Esophagus squamous epithelium (tissue), 5 donors: ENCODE results near the gene FTSJ3. TPM values are rescaled to one million over a fixed set of nuclear protein-coding genes. Genes with fewer than 3 reads are reported as not detected.

Experiments used
- DNase-seq: peaks from one replicate; lab custom pipeline; 2025; lab: John Stamatoyannopoulos, UW
- H3K27ac ChIP-seq, 4 donors: fragments of 200-600 bp; sonication (generic); one replicate each; pipeline ENCODE4 v1.5.1; 2016 to 2019; ENCODE audit warnings: mild to moderate bottlenecking in 1 of 4
- H3K27me3 ChIP-seq, 4 donors: fragments of 200-600 bp; sonication (generic); 1 replicate in 3 of 4; 2 replicates in 1 of 4; pipeline versions ENCODE4 v1.5.1 to v1.6.0; 2017 to 2021; ENCODE audit warnings: antibody characterized with exemption in 1 of 4
- H3K36me3 ChIP-seq, 3 donors: fragments of 200-600 bp; sonication (generic); one replicate each; pipeline ENCODE4 v1.5.1; 2016 to 2019
- H3K4me1 ChIP-seq, 3 donors: fragments of 200-600 bp; sonication (generic); one replicate each; pipeline ENCODE4 v1.5.1; 2017 to 2019
- H3K4me3 ChIP-seq, 4 donors: fragments of 200-600 bp; sonication (generic); 1 replicate in 3 of 4; 2 replicates in 1 of 4; pipeline ENCODE4 v1.5.1; 2016 to 2019; ENCODE audit warnings: mild to moderate bottlenecking in 2 of 4, moderate library complexity in 1 of 4
- H3K9me3 ChIP-seq, 3 donors: fragments of 200-600 bp; sonication (generic); one replicate each; pipeline ENCODE4 v1.5.1; 2016 to 2019
- POLR2A ChIP-seq, 4 donors: fragments of 450-650 bp; IDR thresholded peaks; one replicate each; pipeline ENCODE4 v1.6.1; 2017; ENCODE audit warnings: antibody characterized with exemption in 4 of 4, mild to moderate bottlenecking in 4 of 4, moderate library complexity in 3 of 4
- WGBS, 2 donors: methylation state at CpG; one replicate each; pipeline ENCODE4 v1.1.5; 2018; 5-methylcytosine and 5-hydroxymethylcytosine counted together
- intact Hi-C: fragments of 100-400 bp; cut with DNase I; formaldehyde crosslinking; loops from one replicate; pipeline ENCODE4 v1.15.0; 2022
- total RNA-seq, 4 donors: library from RNA; depleted of rRNA; stranded (reverse); fragments of >200 nt; gene quantifications; one replicate each; pipeline ENCODE4 v1.1.0, GENCODE V29; 2016
- TF ChIP-seq, protein P1 (sequence below), 6 experiments: fragments of 450-650 bp in 4 of 6; fragments of 200-600 bp in 2 of 6; sonication (generic) in 2 of 6; IDR thresholded peaks; one replicate each; pipeline ENCODE4 v1.5.1; 2016 to 2019; ENCODE audit warnings: antibody characterized with exemption in 6 of 6, mild to moderate bottlenecking in 4 of 6, moderate library complexity in 4 of 6
- donor health status: DM: yes; HTN: yes; CAD: no.

FTSJ3 gene
- total RNA-seq, 4 donors from 2014 or later: 19.8 to 52.3 (median 29.0) TPM

DNA sequence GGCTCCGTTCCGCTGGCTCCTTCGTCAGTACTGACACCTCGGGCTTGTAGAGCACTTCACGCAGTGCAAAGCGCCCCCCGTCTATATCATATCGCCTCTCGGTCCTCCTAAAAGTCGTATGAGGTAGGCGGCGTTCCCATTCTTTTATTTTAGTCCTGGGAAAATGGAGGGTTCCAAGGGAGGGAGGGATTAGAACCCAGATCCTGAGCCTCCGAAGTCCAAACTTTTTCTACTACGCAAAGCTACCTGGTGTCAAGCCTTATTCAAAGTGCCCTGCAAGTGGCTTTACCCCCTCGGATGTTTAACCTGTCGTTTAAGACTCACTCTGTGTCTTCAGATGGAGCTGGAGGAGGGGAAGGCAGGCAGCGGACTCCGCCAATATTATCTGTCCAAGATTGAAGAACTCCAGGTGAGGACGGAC, 348 bp upstream of the FTSJ3 start:
- TF ChIP-seq, protein P1, sequence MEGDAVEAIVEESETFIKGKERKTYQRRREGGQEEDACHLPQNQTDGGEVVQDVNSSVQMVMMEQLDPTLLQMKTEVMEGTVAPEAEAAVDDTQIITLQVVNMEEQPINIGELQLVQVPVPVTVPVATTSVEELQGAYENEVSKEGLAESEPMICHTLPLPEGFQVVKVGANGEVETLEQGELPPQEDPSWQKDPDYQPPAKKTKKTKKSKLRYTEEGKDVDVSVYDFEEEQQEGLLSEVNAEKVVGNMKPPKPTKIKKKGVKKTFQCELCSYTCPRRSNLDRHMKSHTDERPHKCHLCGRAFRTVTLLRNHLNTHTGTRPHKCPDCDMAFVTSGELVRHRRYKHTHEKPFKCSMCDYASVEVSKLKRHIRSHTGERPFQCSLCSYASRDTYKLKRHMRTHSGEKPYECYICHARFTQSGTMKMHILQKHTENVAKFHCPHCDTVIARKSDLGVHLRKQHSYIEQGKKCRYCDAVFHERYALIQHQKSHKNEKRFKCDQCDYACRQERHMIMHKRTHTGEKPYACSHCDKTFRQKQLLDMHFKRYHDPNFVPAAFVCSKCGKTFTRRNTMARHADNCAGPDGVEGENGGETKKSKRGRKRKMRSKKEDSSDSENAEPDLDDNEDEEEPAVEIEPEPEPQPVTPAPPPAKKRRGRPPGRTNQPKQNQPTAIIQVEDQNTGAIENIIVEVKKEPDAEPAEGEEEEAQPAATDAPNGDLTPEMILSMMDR (IDR thresholded peaks at IDR 0.05): no peak
- TF ChIP-seq POLR2A (IDR thresholded peaks at IDR 0.05): no peak
- DNase-seq: no peak
- Histone ChIP-seq H3K9me3 (no peaks in the 10 kb centered on the region), H3K27me3 (no peaks in the 10 kb centered on the region), H3K36me3 (peaks cover 39 to 73% (median 56%) of the 10 kb centered on the region in 3 donors), H3K4me1 (peaks cover 19 to 57% (median 23%) of the 10 kb centered on the region in 3 donors), H3K4me3 (peak overlapping the region; percentile 62 to 92 (median 79)), H3K27ac (peak overlapping the region; percentile 89 to 96 (median 92))
- intact Hi-C loops: no loop called here
- 0 to 5% methylated on average over 8 to 9 of the region's 19 CpGs for WGBS, 2 donors

GRCh38 chr17:63826468-63827001, 928 bp downstream of the FTSJ3 start:
- Histone ChIP-seq H3K9me3 (no peaks in the 10 kb centered on the region), H3K27me3 (no peaks in the 10 kb centered on the region), H3K36me3 (peaks cover 39 to 73% (median 56%) of the 10 kb centered on the region in 3 donors), H3K4me3 (peak overlapping the region; percentile 62 to 92 (median 79)), H3K27ac (peak overlapping the region; percentile 89 to 96 (median 92)), H3K4me1 (peaks cover 19 to 56% (median 23%) of the 10 kb centered on the region in 3 donors)
- TF ChIP-seq, protein P1 (IDR thresholded peaks at IDR 0.05): peak in 1 of 6 experiments; percentile 4
- TF ChIP-seq POLR2A (IDR thresholded peaks at IDR 0.05): no peak
- 1% methylated on average over 19 to 23 of the region's 31 CpGs for WGBS, 2 donors
- intact Hi-C loops: no loop called here
- no peak for DNase-seq

- no peak overlapping the region for H3K27ac ChIP-seq
- no peak overlapping the region for H3K4me3 ChIP-seq
- H3K9me3 ChIP-seq: no peaks in the 10 kb centered on the region
- no peak for DNase-seq
- H3K27me3 ChIP-seq: no peaks in the 10 kb centered on the region
- peaks cover 34 to 73% (median 57%) of the 10 kb centered on the region in 3 donors for H3K36me3 ChIP-seq
- intact Hi-C loops: no loop called here
- H3K4me1 ChIP-seq: peaks cover 18 to 35% (median 22%) of the 10 kb centered on the region in 3 donors
- no peak for TF ChIP-seq POLR2A (IDR thresholded peaks at IDR 0.05)
- TF ChIP-seq, protein P1 (IDR thresholded peaks at IDR 0.05): no peak
- WGBS, 2 donors: 92 to 93% methylated on average over 8 to 9 of the region's 9 CpGs
These were observed 3.1 kb downstream of the FTSJ3 start for GRCh38 chr17:63824362-63824761.

DNA sequence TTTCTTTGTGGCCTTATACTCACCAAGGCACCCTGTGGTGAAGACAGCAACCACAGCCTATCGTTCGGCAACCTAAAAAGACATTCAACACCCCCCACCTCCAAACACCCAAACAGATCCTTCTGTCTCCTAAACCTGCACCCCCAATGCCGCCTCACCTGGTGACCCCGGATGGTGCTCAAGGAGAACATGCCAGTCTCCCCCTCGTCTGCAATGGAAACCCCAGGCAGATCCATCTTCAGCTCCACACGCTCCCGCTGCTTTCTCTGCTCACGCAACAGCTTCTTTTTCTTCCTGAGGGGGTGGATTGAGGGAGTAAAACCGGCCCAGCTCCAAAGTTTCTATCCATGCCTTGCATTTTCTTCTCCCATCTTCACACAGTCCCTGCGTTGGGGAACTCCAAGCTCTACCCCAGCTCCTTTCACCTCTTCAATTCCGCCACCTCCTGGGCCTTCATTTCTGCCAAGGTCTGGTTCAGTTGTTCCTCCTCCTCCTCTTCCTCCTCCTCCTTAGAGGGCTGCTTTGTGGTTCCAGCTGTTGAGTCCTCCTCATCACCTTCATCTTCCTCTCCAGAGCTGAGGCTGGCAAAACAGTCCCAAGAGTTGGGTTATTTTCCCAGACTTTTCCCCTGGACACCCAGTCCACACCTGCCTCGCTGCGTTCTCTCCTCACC, 3.7 kb downstream of the FTSJ3 start:
- intact Hi-C loops: no loop called here
- WGBS, 2 donors: 90 to 94% methylated on average over 13 of the region's 13 CpGs
- Histone ChIP-seq H3K36me3 (peaks cover 36 to 73% (median 56%) of the 10 kb centered on the region in 3 donors), H3K27me3 (no peaks in the 10 kb centered on the region), H3K9me3 (no peaks in the 10 kb centered on the region), H3K4me1 (peaks cover 12 to 29% (median 16%) of the 10 kb centered on the region in 3 donors), H3K4me3 (no peak overlapping the region), H3K27ac (no peak overlapping the region)
- TF ChIP-seq, protein P1 (IDR thresholded peaks at IDR 0.05): no peak
- no peak for TF ChIP-seq POLR2A (IDR thresholded peaks at IDR 0.05)
- DNase-seq: no peak

- Histone ChIP-seq H3K27me3 (no peaks in the 10 kb centered on the region), H3K4me3 (no peak overlapping the region), H3K9me3 (no peaks in the 10 kb centered on the region), H3K27ac (no peak overlapping the region), H3K36me3 (peaks cover 44 to 84% (median 69%) of the 10 kb centered on the region in 3 donors), H3K4me1 (peaks cover 7 to 20% (median 7%) of the 10 kb centered on the region in 3 donors)
- TF ChIP-seq POLR2A (IDR thresholded peaks at IDR 0.05): no peak
- TF ChIP-seq, protein P1 (IDR thresholded peaks at IDR 0.05): no peak
- no peak for DNase-seq
- intact Hi-C loops: no loop called here
These were observed 4.9 kb downstream of the FTSJ3 start for GRCh38 chr17:63822537-63822936.
